Stimulated activated CD4-positive, alpha-beta T cell treated with anti-CD3 and anti-CD28 coated beads, Interleukin-15, amount 100 ng/mL, for 48 hours (primary cell): ENCODE results near the gene ARHGAP25.

Source experiments
- DNase-seq, 2 donors: peaks; one replicate each; pipeline ENCODE4 v3.0.0-alpha.2; 2020; ENCODE audit warnings: low read depth in 2 of 2

The ARHGAP25 gene

DNA sequence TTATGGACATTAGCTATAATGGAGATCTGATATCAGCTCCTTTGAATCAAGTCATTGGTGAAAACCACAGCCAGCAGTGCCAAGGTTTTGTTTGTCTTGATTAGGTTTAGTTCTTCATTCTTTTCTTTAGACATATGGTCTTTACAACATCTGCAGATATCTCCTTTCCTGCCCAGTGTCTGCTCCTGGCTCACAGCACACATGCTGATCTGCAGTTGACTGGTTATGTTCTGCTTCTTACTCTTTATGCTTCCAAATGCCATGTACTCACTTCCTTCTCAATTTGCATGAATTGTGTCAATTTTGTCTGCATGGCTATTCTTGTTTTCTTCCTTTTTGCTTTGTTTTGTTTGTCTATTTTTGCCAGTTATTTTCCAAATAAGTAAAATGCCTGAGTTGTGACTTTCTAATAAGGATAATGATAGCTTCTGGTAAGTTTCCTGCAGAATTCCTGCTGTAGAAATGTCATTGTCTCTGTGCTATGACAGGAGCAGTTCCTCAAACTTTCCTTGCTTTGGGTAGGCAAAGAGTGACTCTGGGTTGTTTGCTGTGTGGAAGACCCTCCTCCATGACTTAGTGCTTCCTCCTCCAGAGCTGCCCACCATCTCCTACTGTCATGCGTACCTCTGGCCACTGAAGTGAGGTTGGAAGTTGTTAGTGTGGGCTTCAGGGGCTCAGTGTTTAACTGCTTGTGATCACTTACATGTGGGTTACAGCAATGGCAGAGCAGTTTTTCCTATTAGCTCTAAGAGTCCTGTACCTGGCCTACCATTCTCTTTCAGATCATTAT lies 8.2 kb downstream of the ARHGAP25 start:
- no peak for DNase-seq

DNA sequence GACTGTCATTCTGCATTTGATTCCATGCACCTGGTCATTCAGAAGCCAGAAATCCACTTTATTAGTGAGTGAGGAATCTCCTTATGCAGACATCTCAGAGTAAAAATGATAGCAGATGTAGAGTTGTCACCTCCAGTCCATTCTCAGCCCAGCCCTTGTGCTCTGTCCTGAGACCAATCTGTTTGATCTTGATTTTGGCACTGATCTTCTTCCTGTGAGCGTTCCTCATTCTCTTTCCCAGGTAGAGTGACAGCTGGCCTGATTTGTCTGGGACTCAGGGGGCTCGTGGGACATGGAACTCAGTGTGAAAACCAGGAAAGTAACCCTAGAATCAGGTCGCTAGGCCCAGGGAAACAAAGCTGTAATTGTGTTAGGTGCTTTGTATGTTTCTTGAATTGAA lies 8.9 kb downstream of the ARHGAP25 start:
- DNase-seq: no peak

DNA sequence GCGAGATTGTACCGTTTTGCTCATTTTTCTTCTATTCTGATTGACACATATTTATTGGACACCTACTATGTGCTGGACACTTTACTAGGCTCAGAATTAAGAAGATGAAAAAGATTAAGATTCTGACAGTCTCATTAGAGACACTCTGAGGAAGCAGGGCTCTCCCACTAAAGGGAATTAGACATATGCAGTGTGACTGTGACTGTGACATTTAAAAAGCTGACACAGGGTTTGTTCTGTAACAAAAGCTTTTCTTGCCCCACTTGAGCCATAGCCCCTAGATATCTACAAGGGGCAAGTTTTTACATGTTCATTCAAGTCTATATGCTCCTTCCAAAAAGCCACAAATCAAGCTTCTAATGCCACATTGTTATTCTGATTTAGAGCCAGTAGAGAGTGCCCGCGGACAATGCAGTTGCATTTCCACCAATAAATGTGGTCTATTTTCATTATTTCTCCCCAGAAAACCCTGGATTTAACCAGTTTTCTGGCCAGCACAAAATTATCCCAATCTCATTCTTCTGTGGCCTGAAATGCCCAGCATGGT lies 9.8 kb downstream of the ARHGAP25 start:
- DNase-seq: no peak

DNA sequence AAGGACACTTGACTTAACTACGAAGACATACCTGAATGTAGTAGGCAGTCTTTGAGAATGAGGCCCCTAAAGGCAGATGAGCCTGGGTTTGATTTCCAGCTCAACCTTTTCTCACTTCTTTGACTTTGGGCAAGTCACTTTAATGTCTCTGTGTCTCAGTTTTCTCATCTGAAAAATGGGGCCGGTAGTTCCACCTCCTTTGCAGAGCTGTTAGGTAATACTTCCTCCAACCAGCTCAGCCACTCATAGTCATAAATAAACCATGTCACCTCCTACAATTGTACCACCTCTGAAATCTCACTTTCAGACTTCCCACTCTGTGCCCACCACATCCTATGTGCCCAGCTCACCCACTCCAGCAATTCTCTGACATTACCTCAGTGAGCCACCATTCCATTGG lies 10.4 kb downstream of the ARHGAP25 start:
- DNase-seq: no peak

DNA sequence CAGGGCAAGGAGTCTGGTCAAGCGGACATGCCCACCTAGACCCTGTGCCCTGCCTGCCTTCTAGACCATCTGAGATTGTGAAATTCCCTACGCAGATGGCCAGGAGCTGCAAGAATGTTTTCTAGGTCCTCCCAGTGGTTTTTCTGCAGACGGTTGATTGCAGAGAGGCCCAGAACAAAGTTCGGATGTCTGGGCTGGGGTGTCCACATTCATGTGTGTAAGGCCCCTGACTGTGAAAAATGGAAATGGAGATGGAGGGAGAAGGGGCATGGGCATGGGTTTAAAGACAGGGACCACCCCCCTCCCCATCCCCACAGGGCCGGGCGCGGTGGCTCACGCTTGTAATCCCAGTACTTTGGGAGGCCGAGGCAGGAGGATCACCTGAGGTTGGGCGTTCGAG lies 11.8 kb downstream of the ARHGAP25 start:
- no peak for DNase-seq

DNA sequence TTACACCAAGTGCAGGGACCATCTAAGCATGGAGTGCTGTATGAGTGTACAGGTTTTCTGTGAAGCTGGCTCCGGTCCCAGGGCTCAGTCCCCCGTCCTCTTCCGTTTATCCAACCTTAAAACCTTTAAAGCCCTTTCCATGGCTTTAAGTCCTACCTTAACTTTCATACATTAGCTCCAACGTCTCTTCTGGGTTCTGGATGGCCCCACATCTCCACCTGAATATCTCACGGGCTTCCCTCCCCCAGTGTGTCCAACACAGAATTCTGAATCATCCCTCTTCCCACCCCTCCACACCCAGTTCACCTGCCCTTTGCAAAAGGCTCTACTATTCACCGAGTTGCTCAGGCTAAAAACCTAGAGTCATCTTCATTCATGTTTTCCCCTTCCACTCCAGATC lies 12.8 kb downstream of the ARHGAP25 start:
- DNase-seq: no peak

DNA sequence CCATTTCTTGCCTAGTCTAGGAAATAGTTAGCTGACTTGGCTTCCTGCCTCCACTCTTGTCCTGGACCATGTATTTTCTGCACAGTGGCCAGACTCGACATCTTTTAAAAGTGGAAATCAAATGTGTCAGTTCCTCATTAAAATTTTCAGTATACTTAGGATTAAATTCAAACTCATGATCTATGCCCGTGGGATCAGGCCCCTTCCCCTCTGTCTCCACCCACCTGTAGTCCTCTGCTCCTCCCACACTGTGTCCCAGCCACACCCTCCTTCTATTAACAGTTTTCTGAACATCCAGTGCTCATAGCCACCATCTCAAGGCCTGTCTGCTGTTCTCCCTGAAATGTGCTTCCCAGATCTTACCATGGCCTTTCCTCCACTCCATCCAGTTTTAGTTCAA lies 13.3 kb downstream of the ARHGAP25 start:
- no peak for DNase-seq

DNA sequence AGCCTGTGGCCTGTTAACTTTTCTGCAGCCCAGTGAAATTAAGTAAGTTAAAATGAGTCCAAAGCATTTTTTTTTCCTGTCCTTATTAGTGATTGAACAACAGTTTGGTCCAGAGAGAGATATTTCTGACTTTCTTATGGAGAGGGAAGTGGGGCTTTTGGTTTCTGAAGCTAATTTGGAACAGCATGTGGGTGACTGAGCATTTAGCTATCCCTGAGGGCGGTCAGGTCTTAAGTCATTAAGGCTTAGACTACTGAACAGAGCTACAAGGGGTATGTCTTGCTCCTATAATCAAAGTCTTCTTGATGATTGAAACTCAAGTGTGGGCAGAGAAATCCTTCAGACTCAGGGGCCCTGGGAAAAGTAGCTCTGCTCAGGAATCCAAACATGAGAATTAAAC lies 14.0 kb downstream of the ARHGAP25 start:
- no peak for DNase-seq

DNA sequence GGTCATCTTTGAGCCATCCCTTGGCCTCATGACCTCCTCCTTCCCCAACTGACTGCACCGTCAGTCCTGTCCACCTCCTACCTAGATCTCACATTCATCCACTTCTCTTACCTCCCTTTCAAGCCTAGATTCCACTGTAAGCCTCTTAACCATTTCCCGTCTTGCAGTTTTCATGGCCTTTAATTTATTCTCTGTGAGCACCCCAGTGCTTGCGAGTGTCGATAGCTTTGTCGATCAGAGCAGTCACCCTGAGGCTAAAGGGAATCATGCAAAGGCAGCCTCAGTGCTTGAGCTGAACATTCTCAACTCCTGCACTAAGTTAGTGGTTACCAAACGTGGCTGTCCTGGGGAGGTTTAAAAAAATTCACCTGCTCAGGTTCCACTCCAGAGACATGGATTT lies 14.7 kb downstream of the ARHGAP25 start:
- DNase-seq: no peak

DNA sequence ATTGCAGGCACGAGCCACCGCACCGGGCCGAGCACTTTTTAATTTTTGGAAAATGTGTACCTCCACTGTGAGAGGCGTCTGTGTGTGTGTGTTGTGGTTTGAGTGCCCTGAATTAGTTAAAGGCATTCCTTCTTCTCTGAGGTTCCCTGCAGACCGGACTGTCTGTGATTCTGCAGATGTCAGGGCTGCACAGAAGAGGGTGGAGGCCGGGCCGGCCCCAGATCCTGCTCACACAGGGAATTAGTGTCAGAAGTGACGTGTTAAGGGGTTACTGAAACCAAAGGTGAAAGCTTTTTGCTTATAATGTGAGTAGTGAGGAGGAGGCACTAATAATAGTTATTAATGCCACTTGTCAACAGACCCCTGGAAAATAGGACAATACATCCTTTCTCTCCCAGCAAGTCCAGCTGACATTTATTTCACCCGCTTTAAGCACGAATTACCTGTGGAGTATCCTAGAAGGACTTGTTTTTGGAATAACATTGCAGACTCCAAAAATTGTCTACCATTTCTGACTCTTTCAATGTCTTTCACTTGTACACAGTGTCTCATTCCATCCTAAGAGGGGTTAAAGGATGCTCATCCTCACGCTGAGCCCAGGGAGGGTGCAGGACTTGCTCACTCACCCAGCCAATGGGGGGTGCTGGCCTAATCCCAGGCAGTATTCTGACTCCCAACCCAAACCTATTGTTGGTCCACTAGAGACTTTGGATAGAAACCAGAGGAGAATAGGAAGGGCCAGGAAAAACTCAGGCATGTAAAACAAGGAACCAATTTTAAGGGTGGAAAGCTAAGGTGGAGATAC lies 16.2 kb downstream of the ARHGAP25 start:
- DNase-seq: no peak

DNA sequence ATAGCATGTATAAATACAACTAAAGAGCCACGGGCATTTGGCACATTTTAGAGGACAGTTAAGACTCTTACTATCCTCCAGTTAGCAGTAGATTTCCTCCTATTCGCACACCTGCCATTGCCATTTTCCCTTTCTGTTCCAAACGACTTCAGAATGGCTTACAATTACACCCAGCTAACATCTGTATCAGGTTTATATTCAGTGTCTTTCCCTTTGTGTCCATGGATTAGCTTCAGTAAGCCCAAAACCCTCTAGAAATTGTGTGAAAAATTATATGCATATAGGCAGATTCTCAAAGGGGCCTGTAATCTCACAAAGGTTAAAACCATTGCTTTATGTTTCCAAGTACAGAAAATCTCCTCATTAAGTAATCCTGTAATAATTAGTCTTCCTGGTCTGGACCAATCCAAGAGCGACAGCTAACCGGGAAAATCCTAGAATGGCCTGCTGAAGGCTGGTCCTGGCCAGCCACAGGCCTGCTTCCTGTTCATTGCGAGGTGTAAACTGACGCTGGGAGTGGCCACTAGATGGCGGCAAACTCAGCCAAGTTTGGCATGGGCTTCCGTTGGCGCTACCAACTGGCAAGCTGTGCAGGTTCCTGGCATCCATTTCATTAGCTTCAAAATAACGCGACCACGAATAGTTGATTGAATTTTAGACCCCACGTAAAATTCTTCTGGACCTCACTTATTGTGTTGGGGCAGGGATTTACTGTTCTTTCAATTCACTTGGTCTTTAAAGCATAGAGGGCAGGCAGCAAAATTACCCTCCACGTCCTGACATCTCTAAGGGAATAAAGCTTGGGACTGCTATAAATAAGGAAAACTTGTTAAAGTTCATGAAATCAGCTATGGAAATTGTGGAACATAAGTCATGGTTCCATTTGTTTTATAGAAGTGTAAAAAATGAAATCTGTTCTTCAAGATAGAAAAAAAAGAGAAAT lies 17.1 kb downstream of the ARHGAP25 start:
- peak; percentile 84 to 92 for DNase-seq

DNA sequence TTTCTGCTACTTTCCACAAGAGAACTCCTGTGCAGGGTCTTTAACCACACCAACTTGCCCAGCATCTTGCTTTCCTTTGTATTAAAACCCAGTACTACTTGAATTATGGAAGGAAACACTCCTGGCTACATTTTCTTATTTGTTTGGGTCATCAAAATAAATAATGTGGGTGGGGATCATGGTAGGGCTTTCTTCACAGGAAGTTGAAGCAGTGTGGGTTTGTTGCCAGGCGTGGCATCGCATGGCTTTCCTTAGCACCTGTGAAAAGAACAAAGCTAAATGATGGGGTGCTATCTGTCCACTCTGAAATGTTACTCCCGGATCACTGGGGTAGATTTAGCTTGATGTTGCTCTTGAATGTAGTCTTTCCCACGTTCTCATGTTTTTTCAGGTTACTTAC lies 18.7 kb downstream of the ARHGAP25 start:
- DNase-seq: no peak

DNA sequence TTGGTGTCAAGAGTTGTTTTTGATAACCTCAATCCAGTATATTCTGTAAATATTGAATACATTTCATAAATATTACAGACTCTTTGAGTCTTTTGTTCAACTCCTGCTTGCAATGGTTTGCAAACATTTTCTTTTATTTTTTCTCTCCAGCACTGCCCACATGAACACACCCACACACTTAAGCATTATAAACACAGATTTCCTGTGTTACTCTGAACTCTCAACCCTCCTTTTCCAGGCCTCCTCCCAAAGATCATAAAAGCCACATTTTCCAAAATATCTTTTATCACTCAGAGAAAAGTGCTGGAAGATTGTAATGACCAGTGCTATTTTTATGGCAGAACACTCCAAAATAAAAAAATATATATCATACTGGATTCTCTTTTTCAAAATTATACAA lies 20.5 kb downstream of the ARHGAP25 start:
- no peak for DNase-seq

DNA sequence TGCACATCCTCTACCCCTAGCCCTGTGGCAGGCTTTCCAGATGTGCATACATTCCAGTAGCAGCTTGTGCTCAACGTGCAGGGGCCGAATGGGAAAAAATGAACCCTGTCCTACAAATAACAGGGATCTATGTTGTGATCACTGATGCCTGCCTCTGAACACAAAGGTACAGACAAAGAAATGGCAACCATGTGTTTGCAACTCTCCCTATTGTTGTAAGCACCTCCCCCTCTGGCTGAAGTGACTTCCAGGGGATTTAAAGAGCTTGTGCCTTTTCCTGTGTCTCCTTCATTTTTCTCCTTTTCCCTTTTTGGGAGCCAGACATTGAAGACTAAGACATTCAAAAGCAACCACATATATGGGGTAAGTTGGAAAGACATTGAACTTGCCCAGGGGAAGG lies 21.6 kb downstream of the ARHGAP25 start:
- DNase-seq: no peak

DNA sequence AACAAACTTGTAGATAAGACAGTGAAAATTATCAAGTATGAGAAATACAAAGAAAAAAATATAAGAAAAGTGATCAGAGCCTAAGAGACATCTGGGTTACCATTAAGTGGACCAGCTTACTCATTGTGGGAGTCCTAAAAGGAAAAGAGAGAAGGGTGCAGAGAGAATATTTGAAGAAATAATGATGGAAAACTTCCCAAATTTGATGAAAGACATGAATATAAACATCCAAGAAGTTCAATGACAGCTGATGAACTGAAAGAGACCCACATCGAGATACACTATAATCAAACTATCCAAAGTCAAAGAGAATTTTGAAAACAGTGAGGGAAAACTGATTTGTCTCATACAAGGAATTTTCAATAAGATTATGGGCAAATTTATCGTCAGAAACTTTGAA lies 22.5 kb downstream of the ARHGAP25 start:
- DNase-seq: no peak

DNA sequence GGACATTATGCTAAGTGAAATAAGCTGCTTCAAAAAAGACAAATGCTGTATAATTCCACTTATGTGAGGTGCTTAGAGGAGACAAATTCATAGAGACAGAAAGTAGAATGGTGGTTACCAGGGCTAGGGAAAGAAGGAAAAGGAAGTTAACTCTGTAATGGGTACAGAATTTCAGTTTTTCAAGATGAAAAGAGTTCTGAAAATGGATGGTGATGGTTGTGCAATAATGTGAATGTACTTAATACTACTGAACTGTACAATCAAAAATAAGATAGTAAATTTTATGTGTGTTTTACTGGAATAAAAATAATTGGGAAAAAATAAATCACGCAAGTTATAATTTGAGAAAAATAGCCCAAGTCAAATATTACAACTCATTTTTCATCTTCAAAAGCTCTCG lies 27.5 kb downstream of the ARHGAP25 start:
- DNase-seq: no peak

DNA sequence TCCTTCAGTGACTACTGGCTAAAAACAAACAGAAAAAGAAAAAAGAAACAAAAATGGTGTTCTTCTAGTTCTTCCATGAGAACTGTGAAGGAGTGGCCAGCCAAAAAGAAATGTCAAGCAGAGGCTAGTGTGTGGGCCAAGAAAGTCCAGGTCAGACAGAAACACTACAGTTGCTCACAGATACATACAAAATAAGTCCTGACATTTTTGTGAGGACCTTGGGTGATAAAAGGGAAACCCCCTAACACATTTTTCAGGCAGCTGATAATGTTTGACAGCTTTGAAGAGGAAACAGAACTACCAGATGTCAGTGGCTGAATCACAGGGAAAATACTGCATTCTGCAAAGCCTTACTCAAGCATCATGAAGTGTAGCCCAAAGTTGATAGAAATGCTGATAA lies 28.1 kb downstream of the ARHGAP25 start:
- no peak for DNase-seq

DNA sequence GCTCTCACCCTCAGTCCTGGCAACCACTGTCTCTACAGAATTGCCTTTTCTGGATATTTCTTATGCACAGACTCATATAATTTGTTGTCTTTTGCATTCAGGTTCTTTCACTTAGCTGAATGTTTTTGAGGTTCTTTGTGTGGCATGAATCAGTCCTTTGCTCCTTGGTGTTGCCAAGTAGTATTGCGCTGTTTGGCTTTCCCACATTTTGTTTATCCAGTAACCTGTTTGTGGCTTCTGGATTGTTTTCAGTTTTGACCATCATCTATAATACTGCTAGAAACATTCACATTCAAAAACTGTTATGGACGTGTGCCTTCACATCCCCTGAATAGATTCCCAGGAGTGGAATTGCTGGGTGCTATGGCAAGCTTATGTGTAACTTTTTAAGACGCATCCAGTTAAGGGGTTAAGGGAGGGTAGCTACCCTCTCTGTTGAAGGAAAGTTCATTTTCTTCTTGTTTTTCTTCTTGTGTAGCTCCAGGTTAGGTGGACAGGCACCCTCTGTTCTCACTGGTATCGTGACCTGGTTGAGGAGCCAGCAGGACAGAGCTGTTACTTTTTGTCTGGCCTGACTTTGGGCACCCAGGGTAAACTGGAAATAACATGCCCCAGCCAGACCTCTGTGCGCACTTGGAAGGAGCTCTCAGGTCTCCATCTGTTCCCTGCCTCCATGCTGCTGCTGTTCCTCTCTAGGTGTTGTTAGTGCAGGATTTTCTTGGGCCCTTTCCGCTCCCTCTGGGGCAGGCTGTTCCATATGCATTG lies 29.6 kb downstream of the ARHGAP25 start:
- no peak for DNase-seq

DNA sequence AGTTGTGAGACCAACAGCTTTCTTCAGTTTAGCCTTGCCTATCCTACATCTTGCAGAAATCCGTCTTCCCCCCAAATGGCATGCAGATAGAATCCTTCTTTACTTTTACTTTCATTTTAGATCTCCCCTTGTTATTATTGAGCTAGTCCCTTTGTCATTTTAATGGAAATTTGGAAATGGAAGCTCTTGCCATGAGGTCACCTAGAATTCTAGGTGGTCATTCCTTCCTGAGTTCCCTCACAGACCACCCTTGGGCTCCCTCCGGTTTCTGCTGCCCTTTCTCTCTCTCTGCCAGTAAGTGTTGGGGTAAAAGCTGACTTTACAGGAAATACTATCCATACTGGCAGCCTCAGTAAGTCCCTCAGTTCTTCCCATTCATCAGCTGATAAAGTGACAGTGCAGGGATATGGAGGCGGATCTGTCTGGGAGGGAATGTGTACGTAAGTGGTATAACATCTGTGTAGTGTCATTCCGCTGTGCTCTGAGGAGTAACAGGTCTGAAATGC lies 30.2 kb downstream of the ARHGAP25 start:
- DNase-seq: no peak

DNA sequence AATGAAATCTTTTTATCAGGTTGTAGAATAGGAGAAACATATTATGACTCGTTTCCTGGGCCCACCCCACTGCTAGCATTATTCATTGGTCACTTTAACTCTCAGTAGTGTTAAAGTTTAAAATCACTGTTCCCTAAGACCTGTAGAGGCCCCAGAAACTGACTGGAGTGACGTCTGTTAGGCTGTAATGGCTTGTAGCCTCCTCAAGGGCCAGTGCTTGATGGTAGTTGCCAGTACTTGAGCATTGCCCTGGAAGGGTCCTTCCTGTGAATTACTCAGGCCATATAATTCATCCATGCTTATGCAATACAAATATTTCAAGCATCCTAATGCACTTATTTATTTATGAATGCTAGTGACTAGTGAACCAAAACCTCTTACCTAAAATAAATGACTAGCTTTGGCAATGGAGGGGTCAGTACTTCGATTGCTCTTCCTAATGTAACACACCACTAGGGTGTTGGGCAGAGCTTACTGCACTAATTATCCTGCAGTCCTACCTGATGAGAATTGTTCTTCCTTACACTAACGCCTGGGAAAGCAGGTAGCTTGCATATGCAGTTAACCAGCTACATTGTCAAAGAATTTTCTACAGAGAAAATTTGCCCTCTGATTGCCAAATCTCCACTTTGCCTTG lies 31.2 kb downstream of the ARHGAP25 start:
- no peak for DNase-seq
